ENCODE measurements around the gene PTGER1.

- TF ChIP-seq POLR2AphosphoS5 (IDR thresholded peaks at IDR 0.05; ENCODE audit: low read depth, low read length) (no peak), REST (IDR thresholded peaks at IDR 0.05; ENCODE audit: insufficient read depth in 1 of 2, low read depth in 2 of 2, low read length in 1 of 2) (no peak), SIN3A (IDR thresholded peaks at IDR 0.05; ENCODE audit: borderline replicate concordance, insufficient read depth, low read depth, low read length) (no peak)
- TF ChIP-seq, protein P1, sequence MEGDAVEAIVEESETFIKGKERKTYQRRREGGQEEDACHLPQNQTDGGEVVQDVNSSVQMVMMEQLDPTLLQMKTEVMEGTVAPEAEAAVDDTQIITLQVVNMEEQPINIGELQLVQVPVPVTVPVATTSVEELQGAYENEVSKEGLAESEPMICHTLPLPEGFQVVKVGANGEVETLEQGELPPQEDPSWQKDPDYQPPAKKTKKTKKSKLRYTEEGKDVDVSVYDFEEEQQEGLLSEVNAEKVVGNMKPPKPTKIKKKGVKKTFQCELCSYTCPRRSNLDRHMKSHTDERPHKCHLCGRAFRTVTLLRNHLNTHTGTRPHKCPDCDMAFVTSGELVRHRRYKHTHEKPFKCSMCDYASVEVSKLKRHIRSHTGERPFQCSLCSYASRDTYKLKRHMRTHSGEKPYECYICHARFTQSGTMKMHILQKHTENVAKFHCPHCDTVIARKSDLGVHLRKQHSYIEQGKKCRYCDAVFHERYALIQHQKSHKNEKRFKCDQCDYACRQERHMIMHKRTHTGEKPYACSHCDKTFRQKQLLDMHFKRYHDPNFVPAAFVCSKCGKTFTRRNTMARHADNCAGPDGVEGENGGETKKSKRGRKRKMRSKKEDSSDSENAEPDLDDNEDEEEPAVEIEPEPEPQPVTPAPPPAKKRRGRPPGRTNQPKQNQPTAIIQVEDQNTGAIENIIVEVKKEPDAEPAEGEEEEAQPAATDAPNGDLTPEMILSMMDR (IDR thresholded peaks at IDR 0.05) = no peak
These were observed 36.1 kb upstream of the PTGER1 start for GRCh38 chr19:14511229-14511593.
